Parathyroid adenoma (tissue), 2 donors: ENCODE data around the gene FBXW11.

Source experiments
- H2AFZ ChIP-seq: fragments of 300-600 bp; sonication (generic); one replicate; pipeline ENCODE4 v1.7.0; 2017; ENCODE audit warnings: antibody characterized with exemption, mild to moderate bottlenecking
- H3K27ac ChIP-seq: fragments of 300-600 bp; sonication (generic); one replicate; pipeline ENCODE4 v1.7.0; 2017
- H3K27me3 ChIP-seq: fragments of 300-600 bp; sonication (generic); one replicate; pipeline ENCODE4 v1.7.0; 2017; ENCODE audit warnings: low read length; ENCODE audit not compliant: control insufficient read depth, insufficient read depth
- H3K36me3 ChIP-seq: fragments of 300-600 bp; sonication (generic); one replicate; pipeline ENCODE4 v1.7.0; 2017; ENCODE audit warnings: low read length; ENCODE audit not compliant: control insufficient read depth, insufficient read depth
- H3K4me1 ChIP-seq: fragments of 300-600 bp; sonication (generic); one replicate; pipeline ENCODE4 v1.7.0; 2017; ENCODE audit warnings: control low read depth
- H3K4me2 ChIP-seq: fragments of 300-600 bp; sonication (generic); one replicate; pipeline ENCODE4 v1.7.0; 2017; ENCODE audit warnings: low read length
- H3K4me3 ChIP-seq: fragments of 300-600 bp; sonication (generic); one replicate; pipeline ENCODE4 v1.7.0; 2017; ENCODE audit warnings: low read depth, low read length
- H3K79me2 ChIP-seq: fragments of 300-600 bp; sonication (generic); one replicate; pipeline ENCODE4 v1.7.0; 2017; ENCODE audit warnings: control low read depth
- H3K9ac ChIP-seq: fragments of 300-600 bp; sonication (generic); one replicate; pipeline ENCODE4 v1.7.0; 2017; ENCODE audit warnings: mild to moderate bottlenecking
- H3K9me3 ChIP-seq: fragments of 300-600 bp; sonication (generic); one replicate; pipeline ENCODE4 v1.7.0; 2017; ENCODE audit warnings: low read length; ENCODE audit not compliant: control insufficient read depth
- CTCF ChIP-seq: fragments of 300-600 bp; sonication (generic); IDR thresholded peaks from one replicate; pipeline ENCODE4 v1.7.0; 2017; ENCODE audit warnings: antibody characterized with exemption, mild to moderate bottlenecking
- donor health status: primary hyperparathyroidism.

Gene FBXW11

GRCh38 chr5:171840711-171841522 lies 165.5 kb downstream of the FBXW11 start:
- TF ChIP-seq CTCF, result no peak
- no peak overlapping the region for H2AFZ ChIP-seq
- H3K4me1 ChIP-seq, result no peaks in the 10 kb centered on the region
- H3K27ac ChIP-seq, result no peak overlapping the region
- no peak overlapping the region for H3K4me2 ChIP-seq
- no peak overlapping the region for H3K9ac ChIP-seq
- no peaks in the 10 kb centered on the region for H3K27me3 ChIP-seq
- no peak overlapping the region for H3K4me3 ChIP-seq
- H3K79me2 ChIP-seq, result no peaks in the 10 kb centered on the region
- no peaks in the 10 kb centered on the region for H3K36me3 ChIP-seq
- no peaks in the 10 kb centered on the region for H3K9me3 ChIP-seq

GRCh38 chr5:171840066-171840465 lies 166.4 kb downstream of the FBXW11 start:
- Histone ChIP-seq H2AFZ (no peak overlapping the region), H3K4me1 (no peaks in the 10 kb centered on the region), H3K79me2 (no peaks in the 10 kb centered on the region), H3K27ac (no peak overlapping the region), H3K9me3 (no peaks in the 10 kb centered on the region), H3K4me3 (no peak overlapping the region), H3K4me2 (no peak overlapping the region), H3K9ac (no peak overlapping the region), H3K27me3 (no peaks in the 10 kb centered on the region), H3K36me3 (no peaks in the 10 kb centered on the region)
- no peak for TF ChIP-seq CTCF

GRCh38 chr5:171839112-171839511 lies 167.3 kb downstream of the FBXW11 start:
- no peaks in the 10 kb centered on the region for H3K36me3 ChIP-seq
- no peak for TF ChIP-seq CTCF
- no peak overlapping the region for H3K4me2 ChIP-seq
- H3K4me3 ChIP-seq, result no peak overlapping the region
- H2AFZ ChIP-seq, result no peak overlapping the region
- no peaks in the 10 kb centered on the region for H3K4me1 ChIP-seq
- H3K27me3 ChIP-seq, result no peaks in the 10 kb centered on the region
- H3K27ac ChIP-seq, result no peak overlapping the region
- H3K79me2 ChIP-seq, result no peaks in the 10 kb centered on the region
- no peak overlapping the region for H3K9ac ChIP-seq
- H3K9me3 ChIP-seq, result no peaks in the 10 kb centered on the region

GRCh38 chr5:171838066-171838465 lies 168.4 kb downstream of the FBXW11 start:
- Histone ChIP-seq H2AFZ (no peak overlapping the region), H3K4me1 (no peaks in the 10 kb centered on the region), H3K9ac (no peak overlapping the region), H3K27ac (no peak overlapping the region), H3K79me2 (no peaks in the 10 kb centered on the region), H3K9me3 (no peaks in the 10 kb centered on the region), H3K4me3 (no peak overlapping the region), H3K4me2 (no peak overlapping the region), H3K36me3 (no peaks in the 10 kb centered on the region), H3K27me3 (no peaks in the 10 kb centered on the region)
- TF ChIP-seq CTCF, result no peak

- no peaks in the 10 kb centered on the region for H3K27me3 ChIP-seq
- no peak overlapping the region for H3K4me2 ChIP-seq
- H3K36me3 ChIP-seq, result no peaks in the 10 kb centered on the region
- H3K4me1 ChIP-seq, result no peaks in the 10 kb centered on the region
- no peak overlapping the region for H3K27ac ChIP-seq
- no peak overlapping the region for H3K9ac ChIP-seq
- TF ChIP-seq CTCF, result no peak
- H3K79me2 ChIP-seq, result no peaks in the 10 kb centered on the region
- no peaks in the 10 kb centered on the region for H3K9me3 ChIP-seq
- no peak overlapping the region for H2AFZ ChIP-seq
- H3K4me3 ChIP-seq, result no peak overlapping the region
Observed at GRCh38 chr5:171837522-171837921, 168.9 kb downstream of the FBXW11 start.
